ENCODE data around the gene SOBP. TPM values are rescaled to one million over a fixed set of nuclear protein-coding genes. Genes with fewer than 3 reads are reported as not detected.

SOBP gene
- total RNA-seq, 1 donor from 2014 or later: 24.0 TPM

DNA sequence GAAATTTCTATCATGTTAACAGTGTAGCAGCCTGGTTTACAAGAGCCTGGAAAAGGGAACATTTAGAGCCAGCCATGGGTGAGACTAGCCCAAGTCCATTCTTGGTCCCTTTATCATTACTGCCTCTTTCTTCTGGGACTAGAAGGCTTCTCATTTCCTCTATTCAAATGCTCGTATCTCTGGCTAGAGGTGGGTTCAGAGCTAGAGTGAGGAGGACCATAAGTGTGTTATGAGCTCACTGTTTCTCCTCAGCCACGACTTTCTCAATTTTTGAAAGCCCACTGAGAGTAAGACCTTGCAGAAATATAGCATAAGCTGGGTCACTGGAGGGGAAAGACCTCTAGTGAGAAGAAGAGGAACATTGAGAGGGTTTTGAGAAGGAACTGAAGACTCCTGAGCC, 100.0 kb downstream of the SOBP start:
- Mint-ChIP-seq H3K9me3 (no peaks in the 10 kb centered on the region), H3K4me3 (peak overlapping the region; percentile 9), H3K27me3 (ENCODE audit: low read depth) (no peaks in the 10 kb centered on the region), H3K27ac (ENCODE audit: unreplicated experiment) (peak overlapping the region; percentile 86), H3K4me1 (peaks cover 67% of the 10 kb centered on the region), H3K36me3 (ENCODE audit: low read depth) (peaks cover 10% of the 10 kb centered on the region)
- no peak for DNase-seq (ENCODE audit: low read depth, low spot score)
- TF ChIP-seq CTCF (conservative IDR thresholded peaks at IDR 0.05): no peak

- peak overlapping the region; percentile 9 for H3K4me3 Mint-ChIP-seq
- peaks cover 10% of the 10 kb centered on the region for H3K36me3 Mint-ChIP-seq (ENCODE audit: low read depth)
- peaks cover 64% of the 10 kb centered on the region for H3K4me1 Mint-ChIP-seq
- no peaks in the 10 kb centered on the region for H3K9me3 Mint-ChIP-seq
- DNase-seq (ENCODE audit: low read depth, low spot score): peak; percentile 25
- no peak for TF ChIP-seq CTCF (conservative IDR thresholded peaks at IDR 0.05)
- peak overlapping the region; percentile 86 for H3K27ac Mint-ChIP-seq (ENCODE audit: unreplicated experiment)
- no peaks in the 10 kb centered on the region for H3K27me3 Mint-ChIP-seq (ENCODE audit: low read depth)
Observed at GRCh38 chr6:107590378-107590777, 100.5 kb downstream of the SOBP start.

- no peak for TF ChIP-seq CTCF (conservative IDR thresholded peaks at IDR 0.05)
- Mint-ChIP-seq H3K27me3 (ENCODE audit: low read depth) (no peaks in the 10 kb centered on the region), H3K27ac (ENCODE audit: unreplicated experiment) (no peak overlapping the region), H3K36me3 (ENCODE audit: low read depth) (peaks cover 10% of the 10 kb centered on the region), H3K9me3 (no peaks in the 10 kb centered on the region), H3K4me3 (no peak overlapping the region), H3K4me1 (peaks cover 56% of the 10 kb centered on the region)
- DNase-seq (ENCODE audit: low read depth, low spot score): no peak
Observed at GRCh38 chr6:107591346-107591745, 101.4 kb downstream of the SOBP start.

- H3K27me3 Mint-ChIP-seq (ENCODE audit: low read depth): no peaks in the 10 kb centered on the region
- DNase-seq (ENCODE audit: low read depth, low spot score): no peak
- peak overlapping the region; percentile 44 for H3K27ac Mint-ChIP-seq (ENCODE audit: unreplicated experiment)
- peaks cover 53% of the 10 kb centered on the region for H3K4me1 Mint-ChIP-seq
- H3K36me3 Mint-ChIP-seq (ENCODE audit: low read depth): peaks cover 10% of the 10 kb centered on the region
- no peak for TF ChIP-seq CTCF (conservative IDR thresholded peaks at IDR 0.05)
- no peaks in the 10 kb centered on the region for H3K9me3 Mint-ChIP-seq
- H3K4me3 Mint-ChIP-seq: no peak overlapping the region
Observed at GRCh38 chr6:107592806-107593205, 102.9 kb downstream of the SOBP start.

DNA sequence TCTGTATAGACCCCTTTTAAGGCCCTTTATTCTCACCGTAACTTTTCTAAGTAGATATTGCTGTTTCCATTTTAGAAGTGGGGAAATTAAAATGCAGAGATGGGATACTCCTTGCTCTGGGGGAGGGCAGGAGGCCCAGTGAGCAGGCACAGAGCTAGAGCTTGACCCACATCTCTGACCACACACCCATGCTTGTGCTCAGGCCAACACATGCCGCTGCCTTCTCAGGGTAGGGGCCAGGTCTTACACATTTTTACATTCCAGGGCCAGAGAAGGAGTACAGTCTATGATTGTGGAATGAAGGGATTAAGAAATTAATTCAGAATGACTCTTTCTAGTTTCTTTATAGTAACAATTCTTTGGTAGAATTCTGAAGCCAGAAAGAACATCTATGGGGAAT, 104.8 kb downstream of the SOBP start:
- peak overlapping the region; percentile 10 for H3K27ac Mint-ChIP-seq (ENCODE audit: unreplicated experiment)
- H3K9me3 Mint-ChIP-seq: no peaks in the 10 kb centered on the region
- H3K4me3 Mint-ChIP-seq: no peak overlapping the region
- H3K4me1 Mint-ChIP-seq: peaks cover 49% of the 10 kb centered on the region
- H3K36me3 Mint-ChIP-seq (ENCODE audit: low read depth): peaks cover 10% of the 10 kb centered on the region
- no peak for DNase-seq (ENCODE audit: low read depth, low spot score)
- H3K27me3 Mint-ChIP-seq (ENCODE audit: low read depth): no peaks in the 10 kb centered on the region
- TF ChIP-seq CTCF (conservative IDR thresholded peaks at IDR 0.05): no peak

DNA sequence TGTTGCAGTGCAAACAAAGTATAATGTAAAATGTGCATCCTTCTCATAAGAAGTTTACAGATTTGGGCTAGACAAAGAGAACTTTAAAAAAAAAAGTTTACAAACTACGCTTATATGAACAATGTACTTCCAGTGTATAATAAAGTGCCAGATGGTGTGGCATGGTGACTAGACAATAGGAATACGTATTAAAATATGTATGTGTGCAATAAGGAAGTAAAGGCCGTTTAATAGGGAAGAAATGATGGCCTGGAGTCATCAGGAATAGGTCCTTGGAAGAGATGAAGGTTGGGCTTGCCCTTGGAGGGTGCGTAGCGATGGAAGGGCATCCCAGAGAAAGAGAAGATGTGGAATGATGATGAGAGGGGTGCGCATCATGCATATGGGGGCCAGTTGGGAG, 108.2 kb downstream of the SOBP start:
- H3K4me3 Mint-ChIP-seq: no peak overlapping the region
- H3K4me1 Mint-ChIP-seq: peaks cover 58% of the 10 kb centered on the region
- no peak for TF ChIP-seq CTCF (conservative IDR thresholded peaks at IDR 0.05)
- H3K27me3 Mint-ChIP-seq (ENCODE audit: low read depth): no peaks in the 10 kb centered on the region
- DNase-seq (ENCODE audit: low read depth, low spot score): no peak
- no peaks in the 10 kb centered on the region for H3K9me3 Mint-ChIP-seq
- H3K36me3 Mint-ChIP-seq (ENCODE audit: low read depth): peaks cover 5% of the 10 kb centered on the region
- no peak overlapping the region for H3K27ac Mint-ChIP-seq (ENCODE audit: unreplicated experiment)
